Uterus (tissue), 2 donors: ENCODE measurements around the gene RASGRP1.

Experiments used
- POLR2A ChIP-seq, 2 donors: fragments of 450-650 bp; IDR thresholded peaks; one replicate each; pipeline ENCODE4 v1.6.1; 2016; ENCODE audit warnings: antibody characterized with exemption in 2 of 2, mild to moderate bottlenecking in 1 of 2, moderate library complexity in 1 of 2
- TF ChIP-seq, protein P1 (sequence below), 4 experiments: fragments of 200-600 bp in 2 of 4; fragments of 450-650 bp in 2 of 4; sonication (generic) in 2 of 4; IDR thresholded peaks; one replicate each; pipeline ENCODE4 v1.5.1; 2016 to 2019; ENCODE audit warnings: antibody characterized with exemption in 4 of 4, mild to moderate bottlenecking in 2 of 4, moderate library complexity in 1 of 4

DNA sequence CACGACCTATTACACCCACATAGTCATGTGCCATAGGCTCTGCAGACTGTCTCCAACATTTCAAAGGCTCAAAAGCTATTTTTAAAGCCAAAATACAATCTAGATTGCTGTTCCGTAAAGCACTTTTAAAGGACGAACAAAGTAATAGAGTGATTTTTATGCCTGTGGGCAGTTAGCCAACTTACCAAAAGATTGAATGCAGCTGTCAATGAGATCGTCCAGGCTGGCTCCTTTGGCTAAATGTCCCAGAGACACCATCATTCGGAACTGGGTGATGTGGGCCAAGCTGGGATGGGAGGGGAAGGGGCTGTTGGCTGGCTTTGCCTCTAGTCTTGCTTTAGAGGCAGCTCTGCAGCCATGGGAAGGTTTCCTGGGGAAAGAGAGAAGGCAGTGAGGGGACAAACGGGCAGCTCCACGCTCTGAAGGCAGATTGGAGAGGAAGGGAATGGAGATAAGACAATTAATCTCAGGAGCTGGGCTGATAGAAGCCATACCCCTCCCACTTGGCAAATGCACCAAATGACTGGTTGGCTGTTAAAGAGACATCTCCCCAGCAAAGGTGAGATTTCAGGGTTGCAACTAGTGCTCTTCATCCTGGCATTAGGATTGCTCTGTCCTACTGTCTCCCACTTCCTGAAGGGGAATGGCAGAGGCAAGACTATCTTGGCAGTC, 4.8 kb downstream of the RASGRP1 start:
- TF ChIP-seq, protein P1, sequence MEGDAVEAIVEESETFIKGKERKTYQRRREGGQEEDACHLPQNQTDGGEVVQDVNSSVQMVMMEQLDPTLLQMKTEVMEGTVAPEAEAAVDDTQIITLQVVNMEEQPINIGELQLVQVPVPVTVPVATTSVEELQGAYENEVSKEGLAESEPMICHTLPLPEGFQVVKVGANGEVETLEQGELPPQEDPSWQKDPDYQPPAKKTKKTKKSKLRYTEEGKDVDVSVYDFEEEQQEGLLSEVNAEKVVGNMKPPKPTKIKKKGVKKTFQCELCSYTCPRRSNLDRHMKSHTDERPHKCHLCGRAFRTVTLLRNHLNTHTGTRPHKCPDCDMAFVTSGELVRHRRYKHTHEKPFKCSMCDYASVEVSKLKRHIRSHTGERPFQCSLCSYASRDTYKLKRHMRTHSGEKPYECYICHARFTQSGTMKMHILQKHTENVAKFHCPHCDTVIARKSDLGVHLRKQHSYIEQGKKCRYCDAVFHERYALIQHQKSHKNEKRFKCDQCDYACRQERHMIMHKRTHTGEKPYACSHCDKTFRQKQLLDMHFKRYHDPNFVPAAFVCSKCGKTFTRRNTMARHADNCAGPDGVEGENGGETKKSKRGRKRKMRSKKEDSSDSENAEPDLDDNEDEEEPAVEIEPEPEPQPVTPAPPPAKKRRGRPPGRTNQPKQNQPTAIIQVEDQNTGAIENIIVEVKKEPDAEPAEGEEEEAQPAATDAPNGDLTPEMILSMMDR (IDR thresholded peaks at IDR 0.05), result no peak
- TF ChIP-seq POLR2A (IDR thresholded peaks at IDR 0.05), result no peak
